ENCODE measurements around the gene MICALL2. TPM values are rescaled to one million over a fixed set of nuclear protein-coding genes. Genes with fewer than 3 reads are reported as not detected.

Gene MICALL2
- polyA plus RNA-seq, 2 of the 4 experiments (the other 2 are of a cell fraction) = 6.1 to 20.6 TPM

DNA sequence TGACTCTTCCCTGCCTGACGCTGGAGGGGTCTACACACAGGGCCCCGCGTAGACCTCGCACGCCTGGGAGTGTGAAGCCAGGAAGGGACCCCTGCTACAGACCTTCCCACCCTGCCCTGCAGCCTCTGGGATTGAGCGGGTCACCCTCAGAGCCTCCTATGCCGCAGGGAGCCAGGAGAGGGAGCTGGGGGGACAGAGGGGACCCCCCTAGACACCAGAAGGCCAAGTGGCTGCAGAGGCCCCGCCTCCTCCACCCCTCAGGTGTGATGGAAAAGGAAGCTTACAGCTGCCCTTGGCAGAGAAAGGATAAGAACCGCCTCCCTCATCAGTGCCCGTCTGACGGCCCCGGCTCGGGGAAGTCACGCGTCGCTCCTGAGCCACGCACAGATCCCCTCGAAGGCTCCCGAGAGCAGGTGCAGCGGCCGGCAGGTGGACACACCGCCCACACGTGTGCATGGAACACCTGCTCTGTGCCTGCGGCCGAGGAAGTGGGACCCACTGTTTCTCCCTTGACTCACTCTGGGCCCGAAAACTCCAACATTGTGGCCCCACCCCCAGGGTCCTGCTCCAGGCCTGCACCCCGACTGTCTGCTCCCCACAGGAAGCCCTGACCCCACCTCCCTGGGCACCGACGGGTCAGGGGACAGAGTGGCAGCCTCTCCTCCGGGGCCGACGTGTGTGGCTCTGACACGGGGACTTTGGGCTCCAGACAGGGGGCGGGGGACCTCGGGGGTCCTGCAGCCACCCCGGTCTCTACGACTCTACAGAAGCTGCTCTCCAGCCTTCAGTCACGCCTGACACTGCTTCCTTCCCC lies 73.3 kb downstream of the MICALL2 start:
- no peak for FAIRE-seq

DNA sequence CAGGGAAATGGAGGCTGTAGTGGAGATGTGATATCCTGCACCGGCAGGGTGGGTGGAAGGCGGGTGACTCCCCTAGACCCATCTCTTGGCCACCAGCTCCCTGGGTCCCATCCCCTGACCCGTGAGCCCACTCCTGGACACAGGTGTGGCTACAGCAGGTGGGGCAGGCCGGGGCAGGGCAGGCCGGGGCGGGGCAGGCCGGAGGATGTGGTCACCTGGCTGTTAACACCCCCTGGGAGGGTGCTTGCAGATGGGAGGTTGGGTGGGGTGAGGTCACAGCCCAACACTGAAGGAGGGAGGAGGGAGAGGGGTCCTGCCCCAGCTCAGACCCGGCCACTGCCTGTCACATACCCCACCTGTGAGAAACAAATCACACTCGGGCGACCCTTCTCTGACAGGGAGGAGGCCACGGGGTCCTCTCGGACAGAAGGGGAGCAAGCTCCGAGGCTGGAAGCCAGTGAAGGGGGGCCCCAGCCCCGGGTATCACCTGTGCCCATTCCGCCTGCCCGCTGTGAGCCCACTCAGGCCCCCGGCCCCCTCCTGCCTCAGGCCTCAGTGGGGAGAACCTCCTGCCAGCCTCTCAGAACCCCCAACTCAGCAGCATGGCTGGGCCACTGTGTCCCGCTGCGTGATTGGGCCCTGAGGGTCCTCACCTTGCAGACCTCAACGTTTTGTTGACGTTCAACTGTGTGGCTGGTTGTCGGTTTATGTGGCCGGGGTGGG lies 74.0 kb downstream of the MICALL2 start:
- no peaks in the 10 kb centered on the region for H3K4me1 ChIP-seq
- TF ChIP-seq MYC (IDR thresholded peaks at IDR 0.05; ENCODE audit: borderline replicate concordance, low read length) = no peak
- no peak for TF ChIP-seq HEYL (CRISPR knock-in tag; IDR thresholded peaks at IDR 0.05)
- TF ChIP-seq KDM1A (IDR thresholded peaks at IDR 0.05; ENCODE audit: low read depth) = no peak
- no peak for TF ChIP-seq RCOR1 (IDR thresholded peaks at IDR 0.05; ENCODE audit: low read depth, low read length)
- no peak for TF ChIP-seq CEBPB (IDR thresholded peaks at IDR 0.05)
- TF ChIP-seq JUN (IDR thresholded peaks at IDR 0.05) = no peak
- TF ChIP-seq HOXB13 (CRISPR knock-in tag; IDR thresholded peaks at IDR 0.05; ENCODE audit: low read depth) = no peak
- no peak for FAIRE-seq
- no peaks in the 10 kb centered on the region for H3K9me3 ChIP-seq
- H3K4me3 ChIP-seq = no peak overlapping the region
- no peak overlapping the region for H3K27ac ChIP-seq
- 43% methylated on average over 18 of the region's 23 CpGs for WGBS (ENCODE audit: missing lambda C conversion rate)
- CTCF ChIA-PET = no interaction called here
- POLR2A ChIA-PET = no interaction called here
- H3K4me2 ChIP-seq = no peak overlapping the region
- ATAC-seq = no peak; a peak in 1 of 6 replicates
- no peak for DNase-seq (ENCODE audit: low read depth in 1 of 2, low spot score in 1 of 2)

More for the DNA sequence above, 73.3 kb downstream of the MICALL2 start:
- Histone ChIP-seq H3K4me2 (no peak overlapping the region), H3K27ac (no peak overlapping the region), H3K4me1 (no peaks in the 10 kb centered on the region), H3K9me3 (no peaks in the 10 kb centered on the region; the same call in 2 of the 3 replicates), H3K4me3 (no peak overlapping the region)
- 57% methylated on average over 27 of the region's 38 CpGs for WGBS (ENCODE audit: missing lambda C conversion rate)
- ChIA-PET POLR2A (no interaction called here), CTCF (interaction anchor here (1.2 kb wide), 1 partner anchor 123 kb away, joined by 4 read pairs; no protein-coding TSS in a partner anchor)
- peak; percentile 4 to 11; a peak in 4 of 6 replicates for ATAC-seq
- no peak for DNase-seq (ENCODE audit: low read depth in 1 of 2, low spot score in 1 of 2)
- TF ChIP-seq HDAC2 (IDR thresholded peaks at IDR 0.05) = no peak
- TF ChIP-seq RNF2 (IDR thresholded peaks at IDR 0.05; ENCODE audit: borderline replicate concordance, low read depth) = no peak
- TF ChIP-seq ZNF302 (CRISPR knock-in tag; IDR thresholded peaks at IDR 0.05) = no peak
- no peak for TF ChIP-seq NPAS2 (CRISPR knock-in tag; IDR thresholded peaks at IDR 0.05; ENCODE audit: borderline replicate concordance)
- no peak for TF ChIP-seq JUNB (IDR thresholded peaks at IDR 0.05)
- no peak for TF ChIP-seq CHD2 (IDR thresholded peaks at IDR 0.05; ENCODE audit: low read length, partially characterized antibody)
- no peak for TF ChIP-seq HEYL (CRISPR knock-in tag; IDR thresholded peaks at IDR 0.05)
- TF ChIP-seq SREBF2 (IDR thresholded peaks at IDR 0.05) = no peak
- no peak for TF ChIP-seq FOSB (CRISPR knock-in tag; IDR thresholded peaks at IDR 0.05)

Other genes with a start within 250 kb of the MICALL2 start
- not detected in 2 replicates for gene UNCX, start 226.6 kb downstream of the MICALL2 start, polyA plus RNA-seq (2011; rRNA removed)
- not detected in 3 replicates for gene UNCX, start 226.6 kb downstream of the MICALL2 start, polyA plus RNA-seq (2017; fragmentation: RNase III; extraction: RNeasy Plus Mini Kit Qiagen cat#74134 plus additional on column Dnase treatment)
- 14.6 and 18.4 TPM in 2 replicates for gene INTS1, start 44.9 kb upstream of the MICALL2 start, polyA plus RNA-seq (2011; rRNA removed)
- gene INTS1, start 44.9 kb upstream of the MICALL2 start, polyA plus RNA-seq (2017; fragmentation: RNase III; extraction: RNeasy Plus Mini Kit Qiagen cat#74134 plus additional on column Dnase treatment) = 48.0 to 48.7 TPM (median 48.1 TPM) in 3 replicates
- 61.0 and 67.9 TPM in 2 replicates for gene MAFK, start 71.2 kb upstream of the MICALL2 start, polyA plus RNA-seq (2011; rRNA removed)
- 93.1 to 106 TPM (median 101 TPM) in 3 replicates for gene MAFK, start 71.2 kb upstream of the MICALL2 start, polyA plus RNA-seq (2017; fragmentation: RNase III; extraction: RNeasy Plus Mini Kit Qiagen cat#74134 plus additional on column Dnase treatment)
- gene TMEM184A, start 96.7 kb upstream of the MICALL2 start, polyA plus RNA-seq (2011; rRNA removed) = 18.4 and 22.0 TPM in 2 replicates
- gene TMEM184A, start 96.7 kb upstream of the MICALL2 start, polyA plus RNA-seq (2017; fragmentation: RNase III; extraction: RNeasy Plus Mini Kit Qiagen cat#74134 plus additional on column Dnase treatment) = 14.3 to 16.1 TPM (median 15.8 TPM) in 3 replicates
- 83.9 and 89.3 TPM in 2 replicates for gene PSMG3, start 110.6 kb upstream of the MICALL2 start, polyA plus RNA-seq (2011; rRNA removed)
- 75.9 to 81.0 TPM (median 78.3 TPM) in 3 replicates for gene PSMG3, start 110.6 kb upstream of the MICALL2 start, polyA plus RNA-seq (2017; fragmentation: RNase III; extraction: RNeasy Plus Mini Kit Qiagen cat#74134 plus additional on column Dnase treatment)
- 0.09 and 0.10 TPM in 2 replicates for gene ELFN1, start 210.8 kb upstream of the MICALL2 start, polyA plus RNA-seq (2011; rRNA removed)
- 0.08 to 0.10 TPM (median 0.09 TPM) in 3 replicates for gene ELFN1, start 210.8 kb upstream of the MICALL2 start, polyA plus RNA-seq (2017; fragmentation: RNase III; extraction: RNeasy Plus Mini Kit Qiagen cat#74134 plus additional on column Dnase treatment)

All from A549 (cell line).